ENCODE data around the gene FLNB.

- TF ChIP-seq CTCF (IDR thresholded peaks at IDR 0.05) (no peak), POLR2A (IDR thresholded peaks at IDR 0.05) (no peak)
Observed at GRCh38 chr3:57958642-57959422, 49.4 kb upstream of the FLNB start.

Measured in thyroid gland (tissue), 4 donors.